ENCODE measurements around the gene TRIM65. TPM values are rescaled to one million over a fixed set of nuclear protein-coding genes. Genes with fewer than 3 reads are reported as not detected.
A peak's percentile ranks its signal among the peaks of the same experiment; 100 is the strongest.
"Not testable (repeated sequence)": the region's sequence is repeated elsewhere in the genome, so short reads cannot be mapped to it uniquely, and the experiment has no call there.

The TRIM65 gene
- total RNA-seq, 2 experiments from 2014 or later, result 24.5 to 25.5 TPM

DNA sequence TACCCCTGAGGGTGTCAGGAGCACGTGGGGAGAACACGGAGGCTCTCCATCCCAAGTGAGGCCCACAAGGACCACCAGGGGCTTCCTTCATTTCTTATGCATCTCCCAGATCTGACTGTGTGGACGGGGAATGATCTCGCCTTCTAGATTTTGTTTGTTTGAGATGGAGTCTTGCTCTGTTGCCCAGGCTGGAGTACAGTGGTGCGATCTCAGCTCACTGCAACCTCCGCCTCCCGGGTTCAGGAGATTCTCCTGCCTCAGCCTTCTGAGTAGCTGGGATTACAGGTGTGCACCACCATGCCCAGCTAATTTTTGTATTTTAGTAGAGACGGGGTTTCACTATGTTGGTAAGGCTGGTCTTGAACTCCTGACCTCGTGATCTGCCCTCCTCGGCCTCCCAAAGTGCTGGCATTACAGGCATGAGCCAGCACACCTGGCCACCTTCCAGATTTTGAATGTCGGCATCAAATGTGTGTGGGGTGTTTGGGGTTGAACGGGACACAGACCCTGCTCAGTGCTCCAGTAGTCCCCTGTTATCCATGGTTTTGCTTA is 27.9 kb downstream of the TRIM65 start:
- H3K27me3 Mint-ChIP-seq (ENCODE audit: low read depth); CTCF ChIA-PET; DNase-seq; intact Hi-C loops (cut with micrococcal nuclease); H3K4me3 Mint-ChIP-seq; H3K36me3 Mint-ChIP-seq (ENCODE audit: low read depth); H3K9me3 Mint-ChIP-seq; H3K27ac Mint-ChIP-seq: not testable (repeated sequence)
- peaks cover 32% of the 10 kb centered on the region for H3K4me1 Mint-ChIP-seq (ENCODE audit: low read depth)

DNA sequence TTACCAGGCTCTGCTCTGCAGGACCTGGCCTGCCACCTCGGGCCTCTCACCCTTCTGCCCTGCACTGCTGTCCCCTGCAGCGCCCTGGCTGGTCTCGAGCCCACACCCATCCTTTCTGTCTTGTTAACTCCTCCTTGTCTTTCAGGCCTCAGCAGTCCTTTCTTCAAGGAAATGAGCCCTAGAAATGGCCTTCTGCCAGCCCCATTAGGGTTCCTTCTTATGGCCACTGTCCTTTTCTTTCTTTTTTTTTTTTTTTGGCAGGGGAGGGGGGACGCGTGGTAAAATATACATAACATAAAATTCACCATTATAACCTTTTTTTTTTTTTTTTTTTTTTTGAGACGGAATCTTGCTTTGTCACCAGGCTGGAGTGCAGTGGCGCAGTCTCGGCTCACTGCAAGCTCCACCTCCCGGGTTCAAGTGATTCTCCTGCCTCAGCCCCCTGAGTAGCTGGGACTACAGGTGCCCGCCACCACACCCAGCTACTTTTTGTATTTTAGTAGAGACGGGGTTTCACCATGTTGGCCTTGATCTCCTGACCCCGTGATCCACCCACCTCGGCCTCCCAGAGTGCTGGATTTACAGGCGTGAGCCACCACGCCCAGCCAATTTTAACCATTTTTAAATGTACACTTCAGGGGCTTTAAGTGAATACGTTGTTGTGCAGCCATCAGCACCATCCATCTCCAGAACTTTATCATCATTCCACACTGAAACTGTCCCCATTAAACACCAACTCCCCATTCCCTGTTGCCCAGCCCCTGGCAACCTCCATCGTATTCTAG is 31.2 kb downstream of the TRIM65 start:
- H3K9me3 Mint-ChIP-seq; intact Hi-C loops (cut with micrococcal nuclease); H3K36me3 Mint-ChIP-seq (ENCODE audit: low read depth); H3K4me3 Mint-ChIP-seq; H3K27ac Mint-ChIP-seq; DNase-seq; H3K27me3 Mint-ChIP-seq (ENCODE audit: low read depth): not testable (repeated sequence)
- H3K4me1 Mint-ChIP-seq (ENCODE audit: low read depth), result peaks cover 18% of the 10 kb centered on the region
- CTCF ChIA-PET, result interaction anchor here (0.8 to 1.7 kb wide), 4 partner anchors 10 to 31 kb away, joined by 4 to 6 read pairs (median 5); partner anchors contain the start of genes TRIM65 and WBP2

DNA sequence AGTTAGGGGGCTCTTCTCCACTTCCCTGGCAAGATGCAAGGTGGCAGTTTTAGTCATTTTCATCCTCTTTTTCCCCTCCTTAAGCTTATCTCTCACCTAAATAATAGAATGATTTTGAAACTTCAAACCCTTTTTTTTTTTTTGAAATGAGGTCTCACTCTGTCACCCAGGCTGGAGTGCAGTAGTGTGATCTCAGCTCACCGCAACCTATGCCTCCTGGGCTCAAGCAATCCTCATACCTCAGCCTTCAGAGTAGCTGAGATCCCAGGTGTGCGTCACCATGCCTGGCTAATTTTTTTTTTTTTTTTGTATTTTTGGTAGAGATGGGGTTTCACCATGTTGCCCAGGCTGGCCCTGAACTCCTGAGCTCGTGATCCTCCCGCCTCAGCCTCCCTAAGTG is 31.9 kb downstream of the TRIM65 start:
- peak; percentile 33 for DNase-seq
- Mint-ChIP-seq H3K27ac (peak overlapping the region; percentile 78), H3K4me1 (ENCODE audit: low read depth) (peaks cover 18% of the 10 kb centered on the region)
- intact Hi-C loops (cut with micrococcal nuclease); H3K9me3 Mint-ChIP-seq; H3K36me3 Mint-ChIP-seq (ENCODE audit: low read depth); H3K27me3 Mint-ChIP-seq (ENCODE audit: low read depth); H3K4me3 Mint-ChIP-seq: not testable (repeated sequence)
- CTCF ChIA-PET, result interaction anchor here (0.8 to 1.7 kb wide), 5 partner anchors 9 to 32 kb away, joined by 4 to 6 read pairs (median 5); partner anchors contain the start of genes TRIM65 and WBP2

DNA sequence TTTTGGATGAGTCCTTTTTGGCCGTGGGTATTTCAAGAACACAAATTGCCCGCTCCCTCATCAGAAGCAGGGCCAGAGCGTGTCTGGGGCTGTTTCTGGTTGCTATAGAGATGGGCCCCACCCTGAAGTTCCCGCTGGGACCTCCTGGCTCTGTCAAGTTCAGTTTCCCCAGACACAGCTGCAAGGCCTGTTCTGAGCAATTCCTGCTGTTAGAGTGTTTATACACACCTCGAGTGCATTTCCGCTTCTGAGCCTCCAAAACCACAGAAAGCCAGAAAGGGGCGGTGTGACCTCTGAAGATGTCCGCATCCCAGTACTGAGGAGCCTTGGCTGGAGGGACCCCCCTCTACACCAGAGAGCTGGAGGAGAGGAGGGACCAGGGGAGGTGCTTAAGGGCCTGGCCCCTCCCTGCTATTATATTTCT is 32.3 kb downstream of the TRIM65 start:
- Mint-ChIP-seq H3K27ac (peak overlapping the region; percentile 78), H3K4me1 (ENCODE audit: low read depth) (peaks cover 19% of the 10 kb centered on the region), H3K4me3 (no peak overlapping the region), H3K36me3 (ENCODE audit: low read depth) (no peaks in the 10 kb centered on the region), H3K27me3 (ENCODE audit: low read depth) (no peaks in the 10 kb centered on the region), H3K9me3 (no peaks in the 10 kb centered on the region)
- intact Hi-C loops (cut with micrococcal nuclease), result no loop called here
- CTCF ChIA-PET, result interaction anchor here (0.8 to 1.7 kb wide), 5 partner anchors 9 to 32 kb away, joined by 4 to 6 read pairs (median 5); partner anchors contain the start of genes TRIM65 and WBP2
- DNase-seq, result peak; percentile 77

DNA sequence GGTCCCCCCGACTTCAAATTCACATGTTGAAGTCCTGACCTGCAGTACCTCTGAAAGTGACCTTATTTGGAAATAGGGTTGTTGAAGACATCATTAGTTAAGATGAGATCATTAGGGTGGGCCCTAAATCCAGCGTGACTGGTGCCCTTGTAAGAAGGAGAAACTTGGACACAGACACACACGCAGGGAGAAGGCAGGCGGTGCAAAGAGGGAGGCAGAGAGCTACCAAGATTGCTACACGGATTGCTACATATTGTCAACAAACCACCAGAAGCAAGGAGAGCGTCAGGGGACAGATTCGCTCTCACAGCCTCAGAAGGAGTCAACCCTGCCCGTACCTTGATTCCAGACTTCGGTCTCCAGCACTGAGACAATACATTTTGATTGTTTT is 34.8 kb downstream of the TRIM65 start:
- peaks cover 33% of the 10 kb centered on the region for H3K4me1 Mint-ChIP-seq (ENCODE audit: low read depth)
- no peak overlapping the region for H3K4me3 Mint-ChIP-seq
- no peak for DNase-seq
- CTCF ChIA-PET, result interaction anchor here (0.5 to 6.3 kb wide), 22 partner anchors 8 to 443 kb away, joined by 3 to 66 read pairs (median 4); partner anchors contain the start of genes GALK1, SMIM5, TRIM47 and TRIM65
- H3K27me3 Mint-ChIP-seq (ENCODE audit: low read depth), result no peaks in the 10 kb centered on the region
- no peaks in the 10 kb centered on the region for H3K9me3 Mint-ChIP-seq
- H3K27ac Mint-ChIP-seq, result no peak overlapping the region
- H3K36me3 Mint-ChIP-seq (ENCODE audit: low read depth), result no peaks in the 10 kb centered on the region
- intact Hi-C loops (cut with micrococcal nuclease), result no loop called here

DNA sequence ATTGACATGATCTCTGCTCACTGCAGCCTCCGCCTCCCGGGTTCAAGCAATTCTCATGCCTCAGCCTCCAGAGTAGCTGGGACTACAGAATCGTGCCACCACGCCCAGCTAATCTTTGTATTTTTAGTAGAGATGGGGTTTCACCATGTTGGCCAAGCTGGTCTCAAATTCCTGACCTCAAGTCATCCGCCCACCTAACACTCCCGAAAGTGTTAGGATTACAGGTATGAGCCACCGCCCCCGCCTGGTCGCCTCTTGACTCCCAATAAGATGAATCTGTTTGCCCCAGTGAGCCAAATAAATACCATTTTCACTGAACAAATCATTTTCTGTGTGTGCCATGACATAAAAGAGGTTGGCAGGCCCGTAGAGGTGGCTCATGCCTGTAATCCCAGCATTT is 37.4 kb downstream of the TRIM65 start:
- CTCF ChIA-PET, result interaction anchor here (2.6 to 6.3 kb wide), 3 partner anchors 11 to 36 kb away, joined by 12 to 66 read pairs (median 14); partner anchors contain the start of genes TRIM47 and TRIM65
- DNase-seq; H3K36me3 Mint-ChIP-seq (ENCODE audit: low read depth); H3K9me3 Mint-ChIP-seq; H3K27ac Mint-ChIP-seq; H3K4me3 Mint-ChIP-seq; intact Hi-C loops (cut with micrococcal nuclease); H3K27me3 Mint-ChIP-seq (ENCODE audit: low read depth): not testable (repeated sequence)
- peaks cover 30% of the 10 kb centered on the region for H3K4me1 Mint-ChIP-seq (ENCODE audit: low read depth)

DNA sequence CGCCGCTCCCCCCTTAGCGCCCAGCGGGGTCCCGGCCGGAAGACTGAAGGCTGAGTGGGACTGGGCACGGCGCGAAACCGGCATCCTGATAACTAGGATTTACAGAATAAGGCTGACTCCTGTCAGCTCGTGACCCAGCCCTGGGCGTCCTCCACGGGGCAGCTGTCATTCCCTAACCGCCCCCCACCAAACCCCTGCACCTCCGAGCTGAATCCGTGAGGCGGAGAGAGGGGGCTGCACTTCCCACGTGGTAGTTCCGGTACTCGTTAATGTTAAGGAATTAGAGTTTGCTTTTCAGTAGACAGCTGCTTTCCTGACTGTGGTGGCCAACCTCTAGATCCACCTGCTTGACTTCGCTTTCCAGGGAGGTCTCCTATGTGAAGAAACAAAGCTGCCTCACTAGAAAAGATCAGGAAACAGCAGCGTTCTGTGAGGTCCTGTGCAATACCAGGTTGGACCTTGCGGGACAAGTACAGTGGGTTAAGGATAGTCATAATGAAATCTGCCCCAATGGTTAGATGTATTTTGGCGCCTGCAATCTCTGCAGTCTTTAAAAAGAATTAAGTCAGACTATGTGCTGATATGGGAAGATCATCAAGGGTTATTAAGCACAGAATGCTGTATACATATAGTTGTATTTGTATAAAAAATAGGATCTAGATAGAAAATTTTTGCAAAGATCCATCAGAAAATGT is 40.5 kb downstream of the TRIM65 start:
- Mint-ChIP-seq H3K9me3 (no peaks in the 10 kb centered on the region), H3K4me1 (ENCODE audit: low read depth) (peaks cover 39% of the 10 kb centered on the region), H3K36me3 (ENCODE audit: low read depth) (no peaks in the 10 kb centered on the region), H3K27me3 (ENCODE audit: low read depth) (no peaks in the 10 kb centered on the region), H3K4me3 (no peak overlapping the region), H3K27ac (peak overlapping the region; percentile 74)
- intact Hi-C loops (cut with micrococcal nuclease), result no loop called here
- DNase-seq, result no peak
- CTCF ChIA-PET, result interaction anchor here (0.5 to 3.5 kb wide), 9 partner anchors 9 to 158 kb away, joined by 3 to 32 read pairs (median 4); partner anchors contain the start of gene UNC13D

DNA sequence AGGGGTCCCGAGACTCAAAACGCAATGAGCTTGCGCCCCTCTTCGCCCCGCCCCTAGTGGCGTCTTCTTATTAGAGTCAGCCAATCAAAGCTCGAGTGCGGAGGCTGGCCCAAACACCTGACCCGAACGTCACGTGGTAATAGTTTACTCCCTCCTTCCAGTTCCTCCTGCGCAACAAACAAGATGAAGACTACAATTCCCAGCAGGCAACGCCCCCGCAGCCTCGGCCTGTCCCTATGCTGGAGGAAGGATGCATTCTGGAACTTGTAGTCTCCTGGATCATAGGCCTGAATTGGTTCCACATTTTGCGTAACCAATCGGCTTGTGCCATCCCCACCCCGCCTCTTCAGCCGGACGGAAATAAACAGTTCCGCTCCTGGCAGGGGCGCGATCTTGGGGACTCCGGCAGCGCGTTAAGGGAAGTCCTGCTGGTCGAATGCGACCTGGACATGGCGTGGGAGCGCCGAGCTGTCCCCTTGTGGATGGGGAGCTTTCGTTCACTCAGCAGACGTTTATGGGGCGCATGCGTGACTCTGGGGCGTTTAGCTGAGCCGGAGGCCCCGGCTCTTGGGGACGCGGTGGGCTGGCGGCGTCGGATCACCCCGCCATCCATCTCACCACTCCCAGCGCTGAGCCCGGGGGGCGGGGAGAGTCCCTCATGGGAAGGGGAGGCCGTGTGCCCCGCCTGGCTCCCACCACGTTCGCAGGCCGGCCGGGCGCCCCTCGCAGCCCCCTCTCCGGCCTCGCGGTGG is 41.3 kb downstream of the TRIM65 start, which contains the start of gene WBP2:
Gene WBP2 (minus strand): TSS at position 26 of the 752 bp plus-strand sequence. CDS start 38 bp downstream, outside the sequence.
- peak within 1 kb of the TSS; percentile 74 for H3K27ac Mint-ChIP-seq
- H3K27me3 Mint-ChIP-seq (ENCODE audit: low read depth), result no peaks in the 10 kb centered on the region
- CTCF ChIA-PET, result interaction anchor here (0.6 to 3.5 kb wide), 16 partner anchors 8 to 158 kb away, joined by 3 to 32 read pairs (median 4); partner anchors contain the start of genes GALK1 and UNC13D
- no peaks in the 10 kb centered on the region for H3K36me3 Mint-ChIP-seq (ENCODE audit: low read depth)
- no peak within 1 kb of the TSS for H3K4me3 Mint-ChIP-seq
- no peaks in the 10 kb centered on the region for H3K9me3 Mint-ChIP-seq
- peak; percentile 99 for DNase-seq
- peaks cover 39% of the 10 kb centered on the region for H3K4me1 Mint-ChIP-seq (ENCODE audit: low read depth)
- intact Hi-C loops (cut with micrococcal nuclease), result loop anchor here (1.0 to 2.0 kb wide), 9 partner anchors 12 to 188 kb away; partner anchors contain the start of genes ACOX1, RECQL5, SAP30BP and TEN1

DNA sequence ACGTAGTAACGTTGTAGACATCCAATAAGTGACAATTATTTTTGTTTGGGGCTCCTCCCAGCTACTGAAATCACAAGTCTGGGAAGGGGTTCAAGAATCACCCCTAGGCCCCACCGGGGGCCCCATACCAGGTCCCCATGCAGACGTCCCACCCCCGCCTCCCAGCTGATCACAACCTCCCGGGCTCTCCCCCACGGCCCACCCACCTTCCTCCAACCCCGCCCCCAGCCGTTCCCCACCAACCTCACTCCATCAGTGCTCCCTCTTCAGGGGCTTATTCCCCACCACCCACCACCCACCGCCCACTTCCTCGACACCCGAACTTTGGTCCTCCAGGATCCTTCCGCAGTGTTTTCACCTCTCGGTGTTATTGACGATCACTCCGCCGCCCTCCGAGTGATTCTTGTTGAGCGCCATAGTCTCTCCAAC is 41.9 kb downstream of the TRIM65 start:
- no peaks in the 10 kb centered on the region for H3K27me3 Mint-ChIP-seq (ENCODE audit: low read depth)
- no peak overlapping the region for H3K4me3 Mint-ChIP-seq
- CTCF ChIA-PET, result interaction anchor here (0.6 to 3.5 kb wide), 14 partner anchors 9 to 159 kb away, joined by 3 to 32 read pairs (median 4); partner anchors contain the start of genes GALK1 and UNC13D
- peaks cover under 1% of the 10 kb centered on the region for H3K36me3 Mint-ChIP-seq (ENCODE audit: low read depth)
- no peak for DNase-seq
- intact Hi-C loops (cut with micrococcal nuclease), result loop anchor here (1.0 to 2.0 kb wide), 9 partner anchors 12 to 188 kb away; partner anchors contain the start of genes ACOX1, RECQL5, SAP30BP and TEN1
- H3K4me1 Mint-ChIP-seq (ENCODE audit: low read depth), result peaks cover 39% of the 10 kb centered on the region
- no peak overlapping the region for H3K27ac Mint-ChIP-seq
- H3K9me3 Mint-ChIP-seq, result no peaks in the 10 kb centered on the region

DNA sequence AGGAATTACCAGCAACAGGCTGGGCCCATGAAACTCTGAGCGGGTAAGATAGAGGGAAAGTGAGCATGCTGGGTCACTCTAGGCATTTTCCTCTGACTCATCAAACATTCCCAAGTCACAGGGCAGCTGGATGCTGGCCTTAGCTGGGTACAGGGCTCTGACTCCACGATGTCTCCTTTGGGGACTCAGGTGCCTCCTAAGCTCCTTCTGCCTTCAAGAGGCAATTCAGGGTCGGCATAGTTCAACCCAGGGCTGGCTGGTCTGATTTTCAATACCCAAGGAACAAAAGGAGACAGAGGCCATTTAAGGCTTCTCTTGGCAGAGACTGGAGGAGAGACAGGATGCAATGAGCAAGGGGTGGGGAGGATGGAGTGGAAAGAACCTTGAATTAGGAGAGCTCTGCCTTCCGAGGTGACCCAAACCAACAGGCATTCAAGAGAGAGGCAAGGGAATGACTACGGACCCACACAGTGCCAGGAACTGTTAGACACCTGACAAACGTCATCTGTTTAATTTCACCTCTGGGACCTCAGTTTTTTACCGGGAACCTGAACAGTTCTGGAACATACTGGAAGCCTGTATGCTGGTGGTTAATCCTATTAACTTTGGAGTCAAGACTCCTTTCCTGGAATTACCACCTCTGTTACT is 42.5 kb downstream of the TRIM65 start:
- peaks cover 36% of the 10 kb centered on the region for H3K4me1 Mint-ChIP-seq (ENCODE audit: low read depth)
- no peaks in the 10 kb centered on the region for H3K27me3 Mint-ChIP-seq (ENCODE audit: low read depth)
- peak; percentile 30 for DNase-seq
- peaks cover 4% of the 10 kb centered on the region for H3K36me3 Mint-ChIP-seq (ENCODE audit: low read depth)
- intact Hi-C loops (cut with micrococcal nuclease), result loop anchor here (2.0 kb wide), 1 partner anchor 165 kb away; no protein-coding TSS in a partner anchor
- H3K4me3 Mint-ChIP-seq, result no peak overlapping the region
- CTCF ChIA-PET, result interaction anchor here (1.0 to 3.5 kb wide), 5 partner anchors 9 to 151 kb away, joined by 3 to 32 read pairs (median 3); partner anchors contain the start of gene UNC13D
- H3K27ac Mint-ChIP-seq, result no peak overlapping the region
- H3K9me3 Mint-ChIP-seq, result no peaks in the 10 kb centered on the region

DNA sequence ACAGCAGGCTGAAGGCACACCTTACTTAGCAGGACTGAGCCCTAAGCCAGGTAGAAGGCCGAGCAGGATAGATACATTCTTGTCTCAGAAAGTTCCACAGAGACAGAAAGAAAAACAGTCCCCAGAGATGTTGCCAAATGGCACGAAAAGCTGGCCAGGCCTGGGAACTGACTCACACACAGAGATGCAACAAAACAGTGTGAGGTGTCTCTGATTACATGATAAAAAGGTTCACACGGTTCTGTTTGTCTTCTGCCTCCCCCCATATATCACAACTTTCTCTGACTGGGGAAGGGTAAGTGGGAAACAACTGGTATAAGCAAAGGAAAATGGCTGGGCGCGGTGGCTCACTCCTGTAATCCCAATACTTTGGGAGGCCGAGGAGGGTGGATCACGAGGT is 43.3 kb downstream of the TRIM65 start:
- H3K4me1 Mint-ChIP-seq (ENCODE audit: low read depth), result peaks cover 30% of the 10 kb centered on the region
- peaks cover 4% of the 10 kb centered on the region for H3K36me3 Mint-ChIP-seq (ENCODE audit: low read depth)
- H3K4me3 Mint-ChIP-seq, result no peak overlapping the region
- DNase-seq, result no peak
- CTCF ChIA-PET, result interaction anchor here (1.4 to 3.5 kb wide), 2 partner anchors 8 kb away, joined by 3 to 32 read pairs; partner anchors contain the start of gene UNC13D
- intact Hi-C loops (cut with micrococcal nuclease), result no loop called here
- no peaks in the 10 kb centered on the region for H3K27me3 Mint-ChIP-seq (ENCODE audit: low read depth)
- peak overlapping the region; percentile 36 for H3K27ac Mint-ChIP-seq
- no peaks in the 10 kb centered on the region for H3K9me3 Mint-ChIP-seq

All from activated naive CD4-positive, alpha-beta T cell treated with anti-CD3 and anti-CD28 coated beads for 36 hours (primary cell).